ENCODE results near the gene MANF. TPM values are rescaled to one million over a fixed set of nuclear protein-coding genes. Genes with fewer than 3 reads are reported as not detected.

MANF gene
- total and polyA plus RNA-seq, 2 donors from 2014 or later: 96.5 to 224 TPM

GRCh38 chr3:51397392-51397791 is 12.3 kb downstream of the MANF start:
- Histone ChIP-seq H3K9ac (ENCODE audit: low read length in 3 of 3) (no peak overlapping the region), H3K4me3 (ENCODE audit: low read length in 3 of 3) (no peak overlapping the region), H3K27me3 (ENCODE audit: control insufficient read depth, insufficient read depth, low read length) (no peaks in the 10 kb centered on the region), H3K4me1 (ENCODE audit: control insufficient read depth in 2 of 3, insufficient read depth in 2 of 3, low read depth in 1 of 3, low read length in 3 of 3) (peaks cover 0 to 15% (median 2%) of the 10 kb centered on the region in 3 donors), H3K27ac (ENCODE audit: low read depth in 2 of 2, low read length in 2 of 2) (no peak overlapping the region), H3K9me3 (ENCODE audit: control insufficient read depth in 2 of 3, insufficient read depth in 1 of 3, low read length in 3 of 3) (no peaks in the 10 kb centered on the region), H3K36me3 (ENCODE audit: control insufficient read depth in 2 of 3, insufficient read depth in 3 of 3, low read length in 3 of 3) (peaks cover 10 to 36% (median 23%) of the 10 kb centered on the region in 3 donors)
- DNase-seq (peak in 1 of 5 donors; percentile 10), FAIRE-seq (no peak)
- intact Hi-C loops (cut with DNase I): no loop called here
- TF ChIP-seq CTCF (IDR thresholded peaks at IDR 0.05; ENCODE audit: borderline replicate concordance, extremely low read depth, insufficient read depth): no peak

- DNase-seq (no peak), FAIRE-seq (no peak)
- Histone ChIP-seq H3K36me3 (ENCODE audit: control insufficient read depth in 2 of 3, insufficient read depth in 3 of 3, low read length in 3 of 3) (peaks cover 10 to 34% (median 28%) of the 10 kb centered on the region in 3 donors), H3K9ac (ENCODE audit: low read length in 3 of 3) (no peak overlapping the region), H3K27me3 (ENCODE audit: control insufficient read depth, insufficient read depth, low read length) (no peaks in the 10 kb centered on the region), H3K4me1 (ENCODE audit: control insufficient read depth in 2 of 3, insufficient read depth in 2 of 3, low read depth in 1 of 3, low read length in 3 of 3) (peaks cover 0 to 2% (median 0%) of the 10 kb centered on the region in 3 donors), H3K9me3 (ENCODE audit: control insufficient read depth in 2 of 3, insufficient read depth in 1 of 3, low read length in 3 of 3) (no peaks in the 10 kb centered on the region), H3K27ac (ENCODE audit: low read depth in 2 of 2, low read length in 2 of 2) (no peak overlapping the region), H3K4me3 (ENCODE audit: low read length in 3 of 3) (no peak overlapping the region)
- no peak for TF ChIP-seq CTCF (IDR thresholded peaks at IDR 0.05; ENCODE audit: borderline replicate concordance, extremely low read depth, insufficient read depth)
- intact Hi-C loops (cut with DNase I): no loop called here
Observed at GRCh38 chr3:51398595-51399310, 13.7 kb downstream of the MANF start.

GRCh38 chr3:51400166-51400565 is 15.1 kb downstream of the MANF start:
- H3K36me3 ChIP-seq (ENCODE audit: control insufficient read depth in 2 of 3, insufficient read depth in 3 of 3, low read length in 3 of 3): peaks cover 8 to 27% (median 24%) of the 10 kb centered on the region in 3 donors
- DNase-seq: no peak

More at GRCh38 chr3:51400166-51400565, 15.1 kb downstream of the MANF start:
- no peaks in the 10 kb centered on the region for H3K9me3 ChIP-seq (ENCODE audit: control insufficient read depth in 2 of 3, insufficient read depth in 1 of 3, low read length in 3 of 3)
- intact Hi-C loops (cut with DNase I): no loop called here
- FAIRE-seq: no peak
- H3K9ac ChIP-seq (ENCODE audit: low read length in 3 of 3): no peak overlapping the region
- no peaks in the 10 kb centered on the region for H3K27me3 ChIP-seq (ENCODE audit: control insufficient read depth, insufficient read depth, low read length)
- H3K27ac ChIP-seq (ENCODE audit: low read depth in 2 of 2, low read length in 2 of 2): no peak overlapping the region
- no peak overlapping the region for H3K4me3 ChIP-seq (ENCODE audit: low read length in 3 of 3)
- TF ChIP-seq CTCF (IDR thresholded peaks at IDR 0.05; ENCODE audit: borderline replicate concordance, extremely low read depth, insufficient read depth): no peak
- no peaks in the 10 kb centered on the region for H3K4me1 ChIP-seq (ENCODE audit: control insufficient read depth in 2 of 3, insufficient read depth in 2 of 3, low read depth in 1 of 3, low read length in 3 of 3)

Measured in kidney (tissue), 14 donors.